ENCODE measurements around the gene MIF. TPM values are rescaled to one million over a fixed set of nuclear protein-coding genes. Genes with fewer than 3 reads are reported as not detected.

Gene MIF
- total RNA-seq, 1 experiment from 2014 or later: 1,068 TPM

GRCh38 chr22:23908587-23909205, 14.5 kb downstream of the MIF start:
- H4K5ac ChIP-seq (ENCODE audit: insufficient read length, low read depth, low read length): no peak overlapping the region
- no peak overlapping the region for H4K91ac ChIP-seq (ENCODE audit: insufficient read length, low read depth, low read length)
- H3K79me1 ChIP-seq (ENCODE audit: insufficient read depth, low read depth, low read length, poor library complexity, severe bottlenecking): no peaks in the 10 kb centered on the region
- H2BK5ac ChIP-seq (ENCODE audit: insufficient read length, low read length): no peak overlapping the region
- H3K4me1 ChIP-seq (ENCODE audit: insufficient read depth, low read length): 0 out of 2 replicates have a peak, but pooled peaks cover 3% of the 10 kb centered on the region
- no peak overlapping the region for H3K14ac ChIP-seq (ENCODE audit: insufficient read depth, low read length)
- no peaks in the 10 kb centered on the region for H3K27me3 ChIP-seq (ENCODE audit: insufficient read depth, low read length)
- TF ChIP-seq, protein P1, sequence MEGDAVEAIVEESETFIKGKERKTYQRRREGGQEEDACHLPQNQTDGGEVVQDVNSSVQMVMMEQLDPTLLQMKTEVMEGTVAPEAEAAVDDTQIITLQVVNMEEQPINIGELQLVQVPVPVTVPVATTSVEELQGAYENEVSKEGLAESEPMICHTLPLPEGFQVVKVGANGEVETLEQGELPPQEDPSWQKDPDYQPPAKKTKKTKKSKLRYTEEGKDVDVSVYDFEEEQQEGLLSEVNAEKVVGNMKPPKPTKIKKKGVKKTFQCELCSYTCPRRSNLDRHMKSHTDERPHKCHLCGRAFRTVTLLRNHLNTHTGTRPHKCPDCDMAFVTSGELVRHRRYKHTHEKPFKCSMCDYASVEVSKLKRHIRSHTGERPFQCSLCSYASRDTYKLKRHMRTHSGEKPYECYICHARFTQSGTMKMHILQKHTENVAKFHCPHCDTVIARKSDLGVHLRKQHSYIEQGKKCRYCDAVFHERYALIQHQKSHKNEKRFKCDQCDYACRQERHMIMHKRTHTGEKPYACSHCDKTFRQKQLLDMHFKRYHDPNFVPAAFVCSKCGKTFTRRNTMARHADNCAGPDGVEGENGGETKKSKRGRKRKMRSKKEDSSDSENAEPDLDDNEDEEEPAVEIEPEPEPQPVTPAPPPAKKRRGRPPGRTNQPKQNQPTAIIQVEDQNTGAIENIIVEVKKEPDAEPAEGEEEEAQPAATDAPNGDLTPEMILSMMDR (conservative IDR thresholded peaks at IDR 0.05): no peak
- H3K36me3 Mint-ChIP-seq (ENCODE audit: insufficient read depth in 1 of 3, low read depth in 3 of 3): peaks cover 3 to 16% (median 11%) of the 10 kb centered on the region in 3 experiments; a peak in 6 of 7 replicates
- H2AK5ac ChIP-seq (ENCODE audit: insufficient read length, low read length): no peak overlapping the region
- no peak overlapping the region for H2BK120ac ChIP-seq (ENCODE audit: low read depth, low read length, poor library complexity, severe bottlenecking)
- H2AFZ ChIP-seq (ENCODE audit: low read length): no peak overlapping the region
- H4K20me1 ChIP-seq (ENCODE audit: control insufficient read depth, insufficient read depth, insufficient read length): no peaks in the 10 kb centered on the region
- no CpG with 5 or more reads among the region's 11 CpGs for WGBS (ENCODE audit: extremely low coverage, insufficient read length, low lambda C conversion rate)
- H3K4me2 ChIP-seq (ENCODE audit: insufficient read depth, insufficient read length, low read length): no peak overlapping the region
- H3K27ac ChIP-seq (ENCODE audit: insufficient read length, low read depth, low read length): no peak overlapping the region
- peaks cover 52 to 57% of the 10 kb centered on the region in 2 experiments for H3K4me1 Mint-ChIP-seq
- H3K4ac ChIP-seq (ENCODE audit: low read depth, low read length): no peak overlapping the region
- H3K18ac ChIP-seq (ENCODE audit: insufficient read length, low read depth, low read length): no peak overlapping the region
- H3K27me3 Mint-ChIP-seq (ENCODE audit: low read depth): peaks cover 5% of the 10 kb centered on the region; the same call in 1 of the 2 replicates
- H3K23me2 ChIP-seq (ENCODE audit: insufficient read length, low read depth, low read length, poor library complexity, severe bottlenecking): peaks cover 7% of the 10 kb centered on the region
- H3K9ac ChIP-seq (ENCODE audit: extremely low read depth, insufficient read length, low read length): no peak overlapping the region
- no peak overlapping the region for H3K27ac Mint-ChIP-seq
- no peak overlapping the region for H3K23ac ChIP-seq (ENCODE audit: insufficient read length, low read depth, low read length)
- H2BK20ac ChIP-seq (ENCODE audit: low read depth, low read length, poor library complexity, severe bottlenecking): no peak overlapping the region
- no peaks in the 10 kb centered on the region for H3K79me2 ChIP-seq (ENCODE audit: insufficient read depth, low read length)
- DNase-seq: no peak
- no peak overlapping the region for H2BK15ac ChIP-seq (ENCODE audit: low read depth, low read length)
- no peak overlapping the region for H3K4me3 Mint-ChIP-seq
- no peak overlapping the region for H2BK12ac ChIP-seq (ENCODE audit: insufficient read length, low read depth, low read length)
- H3T11ph ChIP-seq (ENCODE audit: low read length): no peak overlapping the region
- no peak overlapping the region for H4K8ac ChIP-seq (replicated peaks; ENCODE audit: insufficient read length, low read depth, low read length)
- H3K9me3 ChIP-seq (ENCODE audit: control insufficient read depth, low read depth, low read length): no peaks in the 10 kb centered on the region
- H3K56ac ChIP-seq (ENCODE audit: insufficient read length, low read depth, low read length): no peak overlapping the region
- H3K9me3 Mint-ChIP-seq: peaks cover 5 to 16% of the 10 kb centered on the region in 2 experiments; a peak in 4 of 5 replicates
